ENCODE results near the gene SLC22A23.

Gene SLC22A23

GRCh38 chr6:3444276-3445088, 12.4 kb downstream of the SLC22A23 start:
- DNase-seq (ENCODE audit: low read depth, low spot score), result no peak

- DNase-seq (ENCODE audit: low read depth, low spot score), result no peak
These were observed 13.7 kb downstream of the SLC22A23 start for GRCh38 chr6:3443221-3443515.

GRCh38 chr6:3442431-3443220, 14.2 kb downstream of the SLC22A23 start:
- no peak for DNase-seq (ENCODE audit: low read depth, low spot score)

GRCh38 chr6:3440911-3441310, 15.9 kb downstream of the SLC22A23 start:
- DNase-seq (ENCODE audit: low read depth, low spot score), result no peak

- DNase-seq (ENCODE audit: low read depth, low spot score), result no peak
These were observed 16.9 kb downstream of the SLC22A23 start for GRCh38 chr6:3439961-3440360.

GRCh38 chr6:3438190-3439167, 18.4 kb downstream of the SLC22A23 start:
- DNase-seq (ENCODE audit: low read depth, low spot score), result no peak

GRCh38 chr6:3433005-3433404, 23.8 kb downstream of the SLC22A23 start:
- no peak for DNase-seq (ENCODE audit: low read depth, low spot score)

GRCh38 chr6:3432416-3432815, 24.4 kb downstream of the SLC22A23 start:
- no peak for DNase-seq (ENCODE audit: low read depth, low spot score)

- no peak for DNase-seq (ENCODE audit: low read depth, low spot score)
These were observed 24.9 kb downstream of the SLC22A23 start for GRCh38 chr6:3431994-3432393.

- no peak for DNase-seq (ENCODE audit: low read depth, low spot score)
These were observed 27.6 kb downstream of the SLC22A23 start for GRCh38 chr6:3429211-3429610.

GRCh38 chr6:3428700-3429099, 28.1 kb downstream of the SLC22A23 start:
- no peak for DNase-seq (ENCODE audit: low read depth, low spot score)

GRCh38 chr6:3428247-3428646, 28.6 kb downstream of the SLC22A23 start:
- no peak for DNase-seq (ENCODE audit: low read depth, low spot score)

GRCh38 chr6:3427687-3428085, 29.2 kb downstream of the SLC22A23 start:
- no peak for DNase-seq (ENCODE audit: low read depth, low spot score)

GRCh38 chr6:3426927-3427686, 29.7 kb downstream of the SLC22A23 start:
- DNase-seq (ENCODE audit: low read depth, low spot score), result no peak

GRCh38 chr6:3426091-3426926, 30.5 kb downstream of the SLC22A23 start:
- no peak for DNase-seq (ENCODE audit: low read depth, low spot score)

GRCh38 chr6:3425574-3425973, 31.3 kb downstream of the SLC22A23 start:
- no peak for DNase-seq (ENCODE audit: low read depth, low spot score)

- DNase-seq (ENCODE audit: low read depth, low spot score), result no peak
These were observed 32.5 kb downstream of the SLC22A23 start for GRCh38 chr6:3424185-3424927.

- DNase-seq (ENCODE audit: low read depth, low spot score), result no peak
These were observed 33.2 kb downstream of the SLC22A23 start for GRCh38 chr6:3423439-3424184.

Measured in activated naive CD8-positive, alpha-beta T cell treated with anti-CD3 and anti-CD28 coated beads, Interleukin-2, amount 50 U/mL, for 16 hours (primary cell).